ENCODE data around the gene REXO1. TPM values are rescaled to one million over a fixed set of nuclear protein-coding genes. Genes with fewer than 3 reads are reported as not detected.

REXO1 gene
- total and polyA plus RNA-seq, 8 donors, result 16.9 to 30.8 (median 24.4) TPM

DNA sequence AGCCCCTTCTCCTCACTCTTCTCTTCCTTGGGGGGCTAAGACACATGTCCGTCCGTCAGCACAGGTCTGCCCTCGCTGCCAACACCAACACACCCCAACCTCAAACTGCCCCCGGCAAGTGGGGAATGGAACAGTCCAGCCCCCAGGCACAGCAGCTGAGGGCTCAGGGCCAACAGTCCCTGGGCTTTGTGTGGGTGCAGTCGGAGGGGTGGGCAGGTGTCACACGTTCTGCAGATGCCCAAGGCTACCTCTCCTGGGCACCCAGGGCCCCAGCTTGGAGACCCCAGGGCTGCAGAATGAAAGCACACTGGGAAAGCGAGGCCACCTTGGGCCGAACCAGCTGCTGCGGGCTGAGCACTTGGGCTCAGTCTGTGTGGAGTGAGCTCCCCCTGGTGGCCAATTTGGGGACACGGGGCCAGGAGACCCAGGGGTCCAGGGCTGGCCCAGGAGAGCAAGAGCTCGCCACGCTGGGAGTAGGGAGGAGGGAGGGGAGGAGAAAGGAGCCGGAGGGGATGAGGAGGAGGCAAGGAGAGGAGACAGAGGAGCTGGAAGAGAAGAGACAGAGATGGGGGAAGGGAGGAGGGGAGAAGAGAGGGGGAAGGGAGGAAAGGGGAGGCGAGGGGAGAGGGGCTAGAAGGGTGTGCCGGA is 22.2 kb downstream of the REXO1 start:
- DNase-seq (peak; percentile 59 to 92 (median 74)), ATAC-seq (peak; percentile 87)
- Histone ChIP-seq H3K4me3 (no peak overlapping the region), H3K9me3 (no peaks in the 10 kb centered on the region), H3K27ac (no peak overlapping the region), H3K36me3 (peaks cover 0 to 96% of the 10 kb centered on the region in 2 donors), H3K4me1 (peaks cover 0 to 4% of the 10 kb centered on the region in 2 donors), H3K27me3 (no peaks in the 10 kb centered on the region)
- intact Hi-C loops (cut with DNase I), result no loop called here
- TF ChIP-seq, protein P1, sequence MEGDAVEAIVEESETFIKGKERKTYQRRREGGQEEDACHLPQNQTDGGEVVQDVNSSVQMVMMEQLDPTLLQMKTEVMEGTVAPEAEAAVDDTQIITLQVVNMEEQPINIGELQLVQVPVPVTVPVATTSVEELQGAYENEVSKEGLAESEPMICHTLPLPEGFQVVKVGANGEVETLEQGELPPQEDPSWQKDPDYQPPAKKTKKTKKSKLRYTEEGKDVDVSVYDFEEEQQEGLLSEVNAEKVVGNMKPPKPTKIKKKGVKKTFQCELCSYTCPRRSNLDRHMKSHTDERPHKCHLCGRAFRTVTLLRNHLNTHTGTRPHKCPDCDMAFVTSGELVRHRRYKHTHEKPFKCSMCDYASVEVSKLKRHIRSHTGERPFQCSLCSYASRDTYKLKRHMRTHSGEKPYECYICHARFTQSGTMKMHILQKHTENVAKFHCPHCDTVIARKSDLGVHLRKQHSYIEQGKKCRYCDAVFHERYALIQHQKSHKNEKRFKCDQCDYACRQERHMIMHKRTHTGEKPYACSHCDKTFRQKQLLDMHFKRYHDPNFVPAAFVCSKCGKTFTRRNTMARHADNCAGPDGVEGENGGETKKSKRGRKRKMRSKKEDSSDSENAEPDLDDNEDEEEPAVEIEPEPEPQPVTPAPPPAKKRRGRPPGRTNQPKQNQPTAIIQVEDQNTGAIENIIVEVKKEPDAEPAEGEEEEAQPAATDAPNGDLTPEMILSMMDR (IDR thresholded peaks at IDR 0.05), result peak; percentile 81 to 85

DNA sequence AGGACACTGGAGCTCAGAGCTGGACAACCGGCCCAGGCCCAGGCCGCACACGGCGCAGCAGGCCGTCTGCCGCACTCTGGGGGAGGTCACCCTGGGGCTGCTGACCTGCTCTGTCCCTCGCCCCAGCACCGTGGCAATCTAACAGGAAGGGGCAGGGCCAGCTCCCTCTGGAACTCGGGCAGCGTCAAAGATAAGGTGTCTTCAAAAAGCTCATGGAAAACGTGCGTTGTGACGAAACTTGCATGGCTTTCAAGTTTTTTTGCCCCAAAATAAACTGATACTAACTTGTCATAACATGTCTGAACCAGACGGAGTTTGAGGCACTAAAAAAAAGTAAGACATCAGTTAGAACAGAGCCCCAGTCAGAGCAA is 24.0 kb downstream of the REXO1 start:
- ATAC-seq, result no peak
- Histone ChIP-seq H3K4me3 (no peak overlapping the region), H3K27me3 (no peaks in the 10 kb centered on the region), H3K36me3 (peaks cover 0 to 98% of the 10 kb centered on the region in 2 donors), H3K27ac (no peak overlapping the region), H3K4me1 (peaks cover 0 to 4% of the 10 kb centered on the region in 2 donors), H3K9me3 (no peaks in the 10 kb centered on the region)
- TF ChIP-seq, protein P1 (IDR thresholded peaks at IDR 0.05), result no peak
- DNase-seq, result no peak
- intact Hi-C loops (cut with DNase I), result no loop called here

DNA sequence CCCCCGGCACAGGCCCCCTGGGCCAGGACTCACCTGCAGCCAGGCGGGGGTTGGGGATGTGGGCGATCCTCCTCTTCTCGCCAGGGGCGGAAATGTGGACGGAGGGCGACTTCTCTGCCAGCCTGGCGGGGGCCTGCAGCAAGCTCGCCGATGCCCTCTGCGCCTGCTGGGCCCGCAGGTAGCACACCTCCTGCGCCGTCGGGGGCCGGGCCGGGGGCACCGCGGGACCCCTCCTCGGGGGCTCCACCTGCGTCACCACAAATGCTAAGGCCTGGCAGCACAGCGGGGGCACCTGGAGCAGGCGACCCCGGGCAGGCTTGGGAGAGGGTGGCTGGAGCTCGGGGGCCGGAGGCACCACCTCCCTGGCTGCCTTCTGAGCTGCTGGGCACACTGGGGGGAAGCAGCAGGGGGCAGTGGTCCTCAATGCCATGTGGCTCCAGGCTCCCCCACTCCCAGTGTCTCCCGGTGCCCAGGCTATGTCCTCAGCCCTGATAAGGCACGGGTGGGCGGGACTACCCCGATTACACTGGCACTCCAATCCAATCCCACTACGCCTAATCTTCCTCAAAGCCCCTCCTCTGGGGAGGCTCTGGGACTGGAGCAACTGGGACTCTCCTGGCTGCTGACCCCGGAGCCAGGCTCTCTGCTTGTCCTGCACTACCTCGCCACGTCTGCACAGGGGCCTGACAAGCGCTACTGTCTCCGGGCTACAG is 24.6 kb downstream of the REXO1 start:
- intact Hi-C loops (cut with DNase I), result no loop called here
- no peak for ATAC-seq
- Histone ChIP-seq H3K4me1 (peaks cover 0 to 4% of the 10 kb centered on the region in 2 donors), H3K36me3 (peaks cover 0 to 99% of the 10 kb centered on the region in 2 donors), H3K27me3 (no peaks in the 10 kb centered on the region), H3K9me3 (no peaks in the 10 kb centered on the region), H3K27ac (no peak overlapping the region), H3K4me3 (no peak overlapping the region)
- TF ChIP-seq, protein P1 (IDR thresholded peaks at IDR 0.05), result no peak
- DNase-seq, result peak in 1 of 4 donors; percentile 76

DNA sequence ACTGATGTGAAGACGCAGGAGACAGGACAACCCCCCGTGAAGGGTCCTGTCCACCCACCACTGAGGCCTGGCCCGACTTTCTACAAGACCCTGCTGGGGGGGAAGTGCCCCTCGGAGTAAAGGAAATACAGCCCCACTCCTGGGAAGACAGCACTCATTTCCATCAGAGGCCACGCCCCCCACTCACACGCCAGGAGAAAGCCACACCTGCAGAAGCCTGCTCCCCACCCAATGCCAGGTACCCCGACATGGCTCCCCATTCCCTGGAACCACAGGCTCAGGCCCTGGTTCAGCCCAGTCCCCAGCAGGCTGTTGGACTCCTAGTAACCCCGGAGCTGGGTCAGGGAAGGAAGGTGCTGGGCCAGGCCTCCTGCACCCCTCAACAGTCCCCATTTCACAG is 25.3 kb downstream of the REXO1 start:
- TF ChIP-seq, protein P1 (IDR thresholded peaks at IDR 0.05), result no peak
- peaks cover 0 to 4% of the 10 kb centered on the region in 2 donors for H3K4me1 ChIP-seq
- DNase-seq (no peak), ATAC-seq (no peak)
- no peak overlapping the region for H3K4me3 ChIP-seq
- no peak overlapping the region for H3K27ac ChIP-seq
- H3K9me3 ChIP-seq, result no peaks in the 10 kb centered on the region
- no peaks in the 10 kb centered on the region for H3K27me3 ChIP-seq
- H3K36me3 ChIP-seq, result peaks cover 0 to 99% of the 10 kb centered on the region in 2 donors
- intact Hi-C loops (cut with DNase I), result no loop called here

DNA sequence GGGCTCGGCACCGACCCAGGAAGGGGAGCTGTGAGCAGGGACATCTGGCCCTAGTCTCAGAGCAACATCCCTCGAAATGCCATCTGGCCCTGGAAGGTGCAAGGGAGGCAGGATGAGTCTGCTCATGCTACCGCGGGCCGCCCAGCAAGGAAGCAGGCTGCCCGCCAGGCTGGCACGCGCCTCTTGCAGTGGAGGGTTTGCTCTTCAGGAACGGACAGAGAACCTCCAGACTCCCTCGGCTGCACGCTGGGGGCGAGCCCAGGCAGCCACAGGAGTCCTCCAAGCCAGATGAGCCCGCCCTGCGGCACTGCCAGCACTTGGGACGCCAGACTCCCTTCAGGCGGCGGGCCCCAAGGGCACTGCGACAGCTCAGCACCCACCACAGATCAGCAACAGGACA is 26.1 kb downstream of the REXO1 start:
- H3K9me3 ChIP-seq, result no peaks in the 10 kb centered on the region
- no peak overlapping the region for H3K4me3 ChIP-seq
- H3K27me3 ChIP-seq, result no peaks in the 10 kb centered on the region
- H3K36me3 ChIP-seq, result peaks cover 0 to 99% of the 10 kb centered on the region in 2 donors
- peaks cover 0 to 4% of the 10 kb centered on the region in 2 donors for H3K4me1 ChIP-seq
- TF ChIP-seq, protein P1 (IDR thresholded peaks at IDR 0.05), result no peak
- DNase-seq (no peak), ATAC-seq (no peak)
- intact Hi-C loops (cut with DNase I), result no loop called here
- no peak overlapping the region for H3K27ac ChIP-seq

Measured in left lung (tissue), 10 donors.